NT2/D1 (cell line): ENCODE measurements around the gene ITGB1.

Source experiments
- SUZ12 ChIP-seq: IDR thresholded peaks from 2 replicates; pipeline ENCODE4 v1.6.1; 2011; ENCODE audit not compliant: insufficient read length, insufficient read depth; ENCODE audit errors: extremely low read depth
- YY1 ChIP-seq: IDR thresholded peaks from 2 replicates; pipeline ENCODE4 v1.6.1; 2011; ENCODE audit not compliant: insufficient read length, insufficient read depth
- ZNF274 ChIP-seq: IDR thresholded peaks from 2 replicates; pipeline ENCODE4 v1.6.1; 2011; ENCODE audit warnings: mild to moderate bottlenecking, low read depth, low read length

GRCh38 chr10:33005322-33006301 is 47.6 kb upstream of the ITGB1 start:
- TF ChIP-seq SUZ12 = no peak
- no peak for TF ChIP-seq ZNF274
- no peak for TF ChIP-seq YY1
